Measurements from ENCODE around the gene IRF9.

The IRF9 gene

GRCh38 chr14:24143511-24143910 lies 17.6 kb upstream of the IRF9 start:
- no peak for TF ChIP-seq CTCF (IDR thresholded peaks at IDR 0.05; ENCODE audit: borderline replicate concordance, insufficient read depth, low read depth, low read length)
- H3K4me3 ChIP-seq (ENCODE audit: low read depth, low read length), result no peak overlapping the region

GRCh38 chr14:24144451-24144850 lies 16.6 kb upstream of the IRF9 start:
- no peak overlapping the region for H3K4me3 ChIP-seq (ENCODE audit: low read depth, low read length)
- no peak for TF ChIP-seq CTCF (IDR thresholded peaks at IDR 0.05; ENCODE audit: borderline replicate concordance, insufficient read depth, low read depth, low read length)

- H3K4me3 ChIP-seq (ENCODE audit: low read depth, low read length), result peak overlapping the region; percentile 53
- no peak for TF ChIP-seq CTCF (IDR thresholded peaks at IDR 0.05; ENCODE audit: borderline replicate concordance, insufficient read depth, low read depth, low read length)
Measured at GRCh38 chr14:24145219-24145618, 15.8 kb upstream of the IRF9 start.

GRCh38 chr14:24145690-24146452 lies 15.2 kb upstream of the IRF9 start:
- TF ChIP-seq CTCF (IDR thresholded peaks at IDR 0.05; ENCODE audit: borderline replicate concordance, insufficient read depth, low read depth, low read length), result no peak
- peak overlapping the region; percentile 53 for H3K4me3 ChIP-seq (ENCODE audit: low read depth, low read length)

DNA sequence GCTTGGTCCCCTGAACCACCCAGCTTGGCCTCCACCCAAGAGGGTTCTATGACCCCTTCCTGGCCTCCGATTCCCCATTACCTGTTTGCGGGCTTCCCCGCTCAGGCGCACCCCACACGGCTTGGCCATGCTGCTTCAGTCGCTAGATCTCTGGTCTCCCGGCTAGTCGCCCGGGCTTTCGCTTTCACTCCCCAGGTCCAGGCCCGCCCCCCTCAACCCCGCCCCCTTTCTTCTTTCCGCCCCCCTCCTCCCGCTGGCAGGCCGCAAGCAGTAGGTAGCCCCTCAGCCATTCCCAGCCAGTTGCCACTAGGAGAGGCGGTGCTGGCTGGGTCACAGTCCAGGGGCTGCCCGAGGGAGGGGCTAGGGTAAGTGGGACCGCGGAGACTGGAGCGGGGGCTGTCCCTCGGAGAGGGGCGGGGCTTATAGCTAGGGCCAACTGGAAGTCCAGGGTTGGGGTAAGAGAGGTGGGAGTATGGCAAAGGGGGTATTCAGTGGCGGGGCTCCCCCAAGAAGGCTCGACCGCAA lies 14.6 kb upstream of the IRF9 start, which contains the start of gene PSME2:
Gene PSME2, minus strand, starts transcription at position 158 of the 525 bp plus-strand sequence. Its CDS starts 29 bp downstream, at position 129.
- H3K4me3 ChIP-seq (ENCODE audit: low read depth, low read length), result peak within 1 kb of the TSS; percentile 63
- TF ChIP-seq CTCF (IDR thresholded peaks at IDR 0.05; ENCODE audit: borderline replicate concordance, insufficient read depth, low read depth, low read length), result no peak

- TF ChIP-seq CTCF (IDR thresholded peaks at IDR 0.05; ENCODE audit: borderline replicate concordance, insufficient read depth, low read depth, low read length), result no peak
- peak within 1 kb of the TSS; percentile 63 for H3K4me3 ChIP-seq (ENCODE audit: low read depth, low read length)
Measured at GRCh38 chr14:24146978-24147760, 13.9 kb upstream of the IRF9 start, which contains the start of gene RNF31. TSS of gene RNF31 (plus strand) at chr14:24147498. CDS start at chr14:24147699, 201 bp downstream.
